Measurements from ENCODE around the gene ADORA3. TPM values are rescaled to one million over a fixed set of nuclear protein-coding genes. Genes with fewer than 3 reads are reported as not detected.

The ADORA3 gene
- total and polyA plus RNA-seq, 2 of the 4 experiments (the other 2 are of a cell fraction), result not detected

GRCh38 chr1:111516005-111516535 lies 12.6 kb upstream of the ADORA3 start:
- Histone ChIP-seq H3K79me1 (ENCODE audit: low read depth in 1 of 2, low read length in 2 of 2) (no peaks in the 10 kb centered on the region), H3K23ac (ENCODE audit: low read depth, low read length) (peak overlapping the region; percentile 70), H3K9ac (ENCODE audit: low read depth, low read length) (no peak overlapping the region), H3K4me1 (ENCODE audit: control insufficient read depth, insufficient read depth, low read length) (peaks cover 7% of the 10 kb centered on the region), H3K4me3 (ENCODE audit: insufficient read depth, low read depth, low read length) (peak overlapping the region; percentile 18; the same call in 1 of the 2 replicates), H2AK5ac (ENCODE audit: low read depth, low read length) (peak overlapping the region; percentile 52; the same call in 1 of the 2 replicates), H3K9me1 (ENCODE audit: insufficient read depth, low read length) (peaks cover 7% of the 10 kb centered on the region), H2BK15ac (ENCODE audit: low read depth, low read length) (peak overlapping the region; percentile 57; the same call in 2 of the 3 replicates), H2AFZ (replicated peaks; ENCODE audit: low read length, poor library complexity) (peak overlapping the region; percentile 97), H2BK5ac (ENCODE audit: low read depth, low read length, poor library complexity, severe bottlenecking) (peak overlapping the region; percentile 45), H3K36me3 (ENCODE audit: control insufficient read depth, insufficient read depth, low read length) (no peaks in the 10 kb centered on the region), H3K18ac (ENCODE audit: low read depth, low read length) (peak overlapping the region; percentile 22; the same call in 1 of the 2 replicates), H4K5ac (ENCODE audit: low read depth, low read length) (peak overlapping the region; percentile 57), H4K8ac (ENCODE audit: low read depth in 2 of 2, low read length in 2 of 2) (peak overlapping the region; percentile 17 to 70; a peak in 3 of 4 replicates), H3K9me3 (ENCODE audit: control insufficient read depth, insufficient read depth, low read length) (no peaks in the 10 kb centered on the region), H4K20me1 (ENCODE audit: insufficient read depth, low read length) (no peaks in the 10 kb centered on the region), H4K91ac (ENCODE audit: insufficient read depth, low read depth, low read length) (peak overlapping the region; percentile 80; the same call in 1 of the 2 replicates), H3K4me2 (ENCODE audit: low read depth, low read length) (peak overlapping the region; percentile 71), H2BK20ac (ENCODE audit: low read depth, low read length) (0 out of 2 replicates have a peak overlapping the region, but pooled peaks have one; percentile 10), H3K14ac (replicated peaks; ENCODE audit: low read depth, low read length) (peak overlapping the region; percentile 37), H3K27me3 (ENCODE audit: control insufficient read depth, insufficient read depth, low read length) (no peaks in the 10 kb centered on the region), H3K56ac (ENCODE audit: extremely low read depth, insufficient read depth, low read length) (no peak overlapping the region), H3K4ac (ENCODE audit: low read depth, low read length) (peak overlapping the region; percentile 39), H2AK9ac (replicated peaks; ENCODE audit: low read depth, low read length, poor library complexity) (peak overlapping the region; percentile 58), H3K27ac (ENCODE audit: insufficient read depth, low read length) (no peak overlapping the region; the same call in 1 of the 2 replicates), H2BK120ac (ENCODE audit: low read depth, low read length) (peak overlapping the region; percentile 49)
- ATAC-seq (ENCODE audit: low read depth) (peak; percentile 57), DNase-seq (peak; percentile 82)
- ChIA-PET POLR2A (ENCODE audit: unreplicated experiment) (no interaction called here), CTCF (interaction anchor here (0.7 to 2.2 kb wide), 2 partner anchors 8 to 1230 kb away, joined by 3 to 10 read pairs; no protein-coding TSS in a partner anchor)
- intact Hi-C loops (cut with micrococcal nuclease), result loop anchor here (5.0 kb wide), 1 partner anchor 36 kb away; no protein-coding TSS in a partner anchor
- 0% methylated on average over 2 of the region's 13 CpGs; no CpG with 5 or more reads in 1 of the 2 experiments for WGBS, 2 experiments (ENCODE audit: extremely low coverage in 2 of 2, insufficient read length in 1 of 2)
- dilution Hi-C loops (cut with HindIII; ENCODE audit: low sequenced_read_pairs, unreplicated experiment), result no loop called here
- TF ChIP-seq USF2 (IDR thresholded peaks at IDR 0.05; ENCODE audit: low read depth, low read length) (no peak), NFE2L2 (IDR thresholded peaks at IDR 0.05; ENCODE audit: low read depth, low read length) (no peak), CHD1 (IDR thresholded peaks at IDR 0.05; ENCODE audit: low read depth, low read length) (no peak), BHLHE40 (IDR thresholded peaks at IDR 0.05; ENCODE audit: low read depth, low read length) (no peak), CTCF (conservative IDR thresholded peaks at IDR 0.05; ENCODE audit: low read depth, low read length) (peak; percentile 33), MXI1 (IDR thresholded peaks at IDR 0.05; ENCODE audit: borderline replicate concordance, low read depth, low read length) (no peak)
- in situ Hi-C loops (cut with MboI; ENCODE audit: low sequenced_read_pairs), result no loop called here
- no TSS peak for BruUV-seq (replicated peaks)
